ENCODE data around the gene RHAG. TPM values are rescaled to one million over a fixed set of nuclear protein-coding genes. Genes with fewer than 3 reads are reported as not detected.

Gene RHAG
- polyA plus RNA-seq, 3 donors, result not detected

- no peak for DNase-seq
- Histone ChIP-seq H3K4me2 (replicated peaks; ENCODE audit: extremely low read depth, low read length, poor library complexity, severe bottlenecking) (no peak overlapping the region), H3K36me3 (replicated peaks in 1 of 2; ENCODE audit: control insufficient read depth in 1 of 2, insufficient read depth in 2 of 2, low read length in 2 of 2) (no peaks in the 10 kb centered on the region), H3K9ac (ENCODE audit: insufficient read depth, low read length, poor library complexity, severe bottlenecking) (no peak overlapping the region), H3K9me3 (replicated peaks in 1 of 2; ENCODE audit: control insufficient read depth in 1 of 2, insufficient read depth in 1 of 2, low read length in 2 of 2) (no peaks in the 10 kb centered on the region), H2AFZ (ENCODE audit: insufficient read depth, low read depth, low read length, poor library complexity, severe bottlenecking) (no peak overlapping the region), H3K79me2 (ENCODE audit: insufficient read depth, low read length) (no peaks in the 10 kb centered on the region), H3K4me1 (ENCODE audit: control insufficient read depth in 1 of 2, insufficient read depth in 2 of 2, low read length in 2 of 2) (no peaks in the 10 kb centered on the region), H4K20me1 (ENCODE audit: insufficient read depth, low read length) (no peaks in the 10 kb centered on the region), H3K27me3 (ENCODE audit: control insufficient read depth in 2 of 2, insufficient read depth in 2 of 2, low read length in 2 of 2) (no peaks in the 10 kb centered on the region), H3K27ac (ENCODE audit: low read depth in 1 of 2, low read length in 2 of 2) (no peak overlapping the region), H3K4me3 (replicated peaks in 1 of 3; ENCODE audit: low read depth in 2 of 3, low read length in 3 of 3) (no peak overlapping the region)
- no peaks in the 10 kb centered on the region for H3K27me3 Mint-ChIP-seq (ENCODE audit: low read depth in 3 of 3)
- no peak for TF ChIP-seq CTCF (IDR thresholded peaks at IDR 0.05)
- intact Hi-C loops (cut with micrococcal nuclease), result no loop called here
- H3K4me1 Mint-ChIP-seq, result no peaks in the 10 kb centered on the region
- H3K27ac Mint-ChIP-seq, result no peak overlapping the region
- no peaks in the 10 kb centered on the region for H3K36me3 Mint-ChIP-seq
- H3K9me3 Mint-ChIP-seq, result peaks cover 0 to 17% (median 5%) of the 10 kb centered on the region in 7 donors
- no peak overlapping the region for H3K4me3 Mint-ChIP-seq
- 88% methylated on average over 1 of the region's 1 CpG for WGBS (ENCODE audit: insufficient coverage)
Observed at GRCh38 chr6:49675816-49676215, 39.2 kb upstream of the RHAG start.

- Mint-ChIP-seq H3K27me3 (ENCODE audit: low read depth in 3 of 3) (peaks cover 0 to 2% (median 0%) of the 10 kb centered on the region in 3 donors), H3K36me3 (no peaks in the 10 kb centered on the region), H3K4me1 (peaks cover 5% of the 10 kb centered on the region), H3K27ac (no peak overlapping the region), H3K4me3 (no peak overlapping the region), H3K9me3 (peaks cover 0 to 21% (median 3%) of the 10 kb centered on the region in 7 donors)
- no peak for TF ChIP-seq CTCF (IDR thresholded peaks at IDR 0.05)
- no peaks in the 10 kb centered on the region for H3K9me3 ChIP-seq (replicated peaks in 1 of 2; ENCODE audit: control insufficient read depth in 1 of 2, insufficient read depth in 1 of 2, low read length in 2 of 2)
- no peaks in the 10 kb centered on the region for H4K20me1 ChIP-seq (ENCODE audit: insufficient read depth, low read length)
- H3K9ac ChIP-seq (ENCODE audit: insufficient read depth, low read length, poor library complexity, severe bottlenecking), result no peak overlapping the region
- DNase-seq, result no peak
- no peaks in the 10 kb centered on the region for H3K27me3 ChIP-seq (ENCODE audit: control insufficient read depth in 2 of 2, insufficient read depth in 2 of 2, low read length in 2 of 2)
- H3K4me3 ChIP-seq (replicated peaks in 1 of 3; ENCODE audit: low read depth in 2 of 3, low read length in 3 of 3), result no peak overlapping the region
- no peaks in the 10 kb centered on the region for H3K4me1 ChIP-seq (ENCODE audit: control insufficient read depth in 1 of 2, insufficient read depth in 2 of 2, low read length in 2 of 2)
- intact Hi-C loops (cut with micrococcal nuclease), result no loop called here
- no peaks in the 10 kb centered on the region for H3K79me2 ChIP-seq (ENCODE audit: insufficient read depth, low read length)
- H3K27ac ChIP-seq (ENCODE audit: low read depth in 1 of 2, low read length in 2 of 2), result no peak overlapping the region
- no peak overlapping the region for H3K4me2 ChIP-seq (replicated peaks; ENCODE audit: extremely low read depth, low read length, poor library complexity, severe bottlenecking)
- no peak overlapping the region for H2AFZ ChIP-seq (ENCODE audit: insufficient read depth, low read depth, low read length, poor library complexity, severe bottlenecking)
- no peaks in the 10 kb centered on the region for H3K36me3 ChIP-seq (replicated peaks in 1 of 2; ENCODE audit: control insufficient read depth in 1 of 2, insufficient read depth in 2 of 2, low read length in 2 of 2)
Observed at GRCh38 chr6:49668083-49668511, 31.5 kb upstream of the RHAG start.
